Gastroesophageal sphincter (tissue), 4 donors: ENCODE measurements around the gene LILRA6. TPM values are rescaled to one million over a fixed set of nuclear protein-coding genes. Genes with fewer than 3 reads are reported as not detected.
"Not testable (repeated sequence)": the region's sequence is repeated elsewhere in the genome, so short reads cannot be mapped to it uniquely, and the experiment has no call there.

ENCODE experiments used
- ATAC-seq: fragments of 150-250 bp; one replicate; pipeline ENCODE4 v1.9.1; 2016; ENCODE audit warnings: mild to moderate bottlenecking, moderate library complexity
- H3K27ac ChIP-seq, 4 donors: fragments of 200-600 bp; sonication (generic) in 3 of 4; 1 replicate in 3 of 4; 2 replicates in 1 of 4; pipeline ENCODE4 v1.5.1; 2016 to 2019
- H3K27me3 ChIP-seq: fragments of 200-600 bp; sonication (generic); one replicate; pipeline ENCODE4 v1.5.1; 2019
- H3K36me3 ChIP-seq, 2 donors: fragments of 200-600 bp; sonication (generic); one replicate each; pipeline ENCODE4 v1.5.1; 2019; ENCODE audit warnings: control low read depth in 1 of 2
- H3K4me1 ChIP-seq, 3 donors: fragments of 200-600 bp; sonication (generic); 1 replicate in 2 of 3; 2 replicates in 1 of 3; pipeline ENCODE4 v1.5.1; 2016 to 2019; ENCODE audit warnings: control low read depth in 2 of 3
- H3K4me3 ChIP-seq, 2 donors: fragments of 200-600 bp; sonication (generic); one replicate each; pipeline ENCODE4 v1.5.1; 2019; ENCODE audit warnings: mild to moderate bottlenecking in 1 of 2, moderate library complexity in 1 of 2
- H3K9me3 ChIP-seq, 3 donors: fragments of 200-600 bp; sonication (generic); one replicate each; pipeline ENCODE4 v1.5.1; 2017 to 2019; ENCODE audit warnings: control low read depth in 2 of 3
- EP300 ChIP-seq: sonication (generic); formaldehyde crosslinking; IDR thresholded peaks from one replicate; pipeline ENCODE4 v1.6.1; 2017; ENCODE audit warnings: antibody characterized with exemption, mild to moderate bottlenecking
- POLR2A ChIP-seq, 2 donors: fragments of 450-650 bp; IDR thresholded peaks; one replicate each; pipeline ENCODE4 v1.6.1; 2017; ENCODE audit warnings: antibody characterized with exemption in 2 of 2, mild to moderate bottlenecking in 2 of 2, moderate library complexity in 1 of 2
- POLR2AphosphoS5 ChIP-seq: sonication (generic); formaldehyde crosslinking; IDR thresholded peaks from one replicate; pipeline ENCODE4 v1.6.1; 2017; ENCODE audit warnings: antibody characterized with exemption
- WGBS, 2 donors: methylation state at CpG; one replicate each; pipeline ENCODE4 v1.1.5; 2018; ENCODE audit warnings: low coverage in 1 of 2; 5-methylcytosine and 5-hydroxymethylcytosine counted together
- total RNA-seq, 4 donors: library from RNA; depleted of rRNA; stranded (reverse); fragments of >200 nt; gene quantifications; one replicate each; pipeline ENCODE4 v1.1.0, GENCODE V29; 2016
- TF ChIP-seq, protein P1 (sequence below), 4 experiments: fragments of 200-600 bp in 2 of 4; fragments of 450-650 bp in 2 of 4; sonication (generic) in 1 of 4; IDR thresholded peaks; one replicate each; pipeline ENCODE4 v1.5.1; 2017 to 2019; ENCODE audit warnings: antibody characterized with exemption in 4 of 4, mild to moderate bottlenecking in 2 of 4, moderate library complexity in 2 of 4

Gene LILRA6
- total RNA-seq, 4 donors from 2014 or later = 0.31 to 4.2 (median 2.2) TPM

DNA sequence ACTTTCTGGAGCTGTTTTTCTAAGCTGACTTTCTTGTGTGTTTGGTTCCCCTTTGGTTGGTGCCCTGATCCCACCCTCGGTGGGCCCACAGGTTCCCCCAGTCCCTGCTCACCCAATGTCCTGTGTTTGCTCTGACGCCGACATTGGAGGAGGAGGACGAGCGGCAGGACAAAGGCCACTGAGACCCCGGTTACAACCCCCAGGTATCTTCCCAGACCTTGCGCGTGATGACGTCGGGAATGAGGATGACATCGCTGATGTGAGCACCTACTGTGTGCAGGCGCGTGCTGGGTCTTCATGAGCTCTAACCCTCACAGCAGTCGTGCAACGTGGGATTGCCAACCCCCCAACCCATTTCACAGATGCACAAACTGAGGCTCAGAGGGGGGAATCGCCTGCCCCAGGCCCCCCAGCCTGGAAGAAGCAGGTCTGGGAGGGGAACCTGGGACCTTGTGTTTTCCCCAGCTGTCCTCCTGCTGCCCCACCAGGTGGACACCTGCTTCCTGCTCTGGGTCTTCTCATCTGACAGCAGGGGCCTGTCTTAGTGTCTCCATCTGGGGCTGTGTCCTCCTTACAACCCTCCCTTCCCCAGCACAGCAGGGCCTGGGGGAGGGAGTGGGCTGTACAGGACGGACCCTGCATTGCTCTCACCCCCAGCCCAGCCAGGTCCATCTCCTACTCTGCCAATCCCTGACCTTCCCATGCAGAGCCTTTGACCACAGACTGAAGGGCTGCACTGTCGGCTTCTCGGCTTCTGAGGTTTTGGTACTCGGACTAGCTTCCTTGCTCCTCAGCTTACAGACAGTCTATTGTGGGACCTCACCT is 4.7 kb upstream of the LILRA6 start:
- Histone ChIP-seq H3K27me3 (peaks cover 51% of the 10 kb centered on the region), H3K27ac (peak overlapping the region in 2 of 4 donors; percentile 47), H3K4me3 (no peak overlapping the region), H3K9me3 (no peaks in the 10 kb centered on the region), H3K4me1 (no peaks in the 10 kb centered on the region), H3K36me3 (no peaks in the 10 kb centered on the region)
- TF ChIP-seq, protein P1, sequence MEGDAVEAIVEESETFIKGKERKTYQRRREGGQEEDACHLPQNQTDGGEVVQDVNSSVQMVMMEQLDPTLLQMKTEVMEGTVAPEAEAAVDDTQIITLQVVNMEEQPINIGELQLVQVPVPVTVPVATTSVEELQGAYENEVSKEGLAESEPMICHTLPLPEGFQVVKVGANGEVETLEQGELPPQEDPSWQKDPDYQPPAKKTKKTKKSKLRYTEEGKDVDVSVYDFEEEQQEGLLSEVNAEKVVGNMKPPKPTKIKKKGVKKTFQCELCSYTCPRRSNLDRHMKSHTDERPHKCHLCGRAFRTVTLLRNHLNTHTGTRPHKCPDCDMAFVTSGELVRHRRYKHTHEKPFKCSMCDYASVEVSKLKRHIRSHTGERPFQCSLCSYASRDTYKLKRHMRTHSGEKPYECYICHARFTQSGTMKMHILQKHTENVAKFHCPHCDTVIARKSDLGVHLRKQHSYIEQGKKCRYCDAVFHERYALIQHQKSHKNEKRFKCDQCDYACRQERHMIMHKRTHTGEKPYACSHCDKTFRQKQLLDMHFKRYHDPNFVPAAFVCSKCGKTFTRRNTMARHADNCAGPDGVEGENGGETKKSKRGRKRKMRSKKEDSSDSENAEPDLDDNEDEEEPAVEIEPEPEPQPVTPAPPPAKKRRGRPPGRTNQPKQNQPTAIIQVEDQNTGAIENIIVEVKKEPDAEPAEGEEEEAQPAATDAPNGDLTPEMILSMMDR (IDR thresholded peaks at IDR 0.05) = no peak
- TF ChIP-seq EP300 = no peak
- no peak for ATAC-seq
- 20 to 64% methylated on average over 2 to 8 of the region's 20 CpGs for WGBS, 2 donors

DNA sequence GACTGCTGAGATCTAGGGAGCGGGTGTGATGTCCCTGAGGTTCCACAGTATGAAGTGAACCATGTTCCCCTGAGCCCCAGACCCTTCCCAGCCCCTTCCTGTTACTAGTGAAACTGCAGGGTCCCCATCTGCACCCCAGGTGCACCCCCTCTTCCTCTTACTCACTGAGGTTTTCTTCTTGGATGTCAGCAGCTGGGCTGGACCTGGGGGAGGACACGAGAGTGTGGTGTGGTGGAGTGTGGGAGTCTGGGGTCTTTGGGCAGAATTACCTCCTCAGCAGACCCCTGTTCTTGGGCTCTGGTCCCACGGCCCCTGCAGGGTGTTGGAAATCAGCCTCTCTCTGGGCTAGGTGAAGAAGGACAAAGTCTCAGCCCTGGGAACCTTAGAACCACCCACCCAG is 3.3 kb upstream of the LILRA6 start:
- TF ChIP-seq POLR2A (IDR thresholded peaks at IDR 0.05) (no peak), EP300 (no peak), POLR2AphosphoS5 (no peak)
- TF ChIP-seq, protein P1 (IDR thresholded peaks at IDR 0.05) = no peak
- 63 to 64% methylated on average over 1 to 2 of the region's 3 CpGs for WGBS, 2 donors
- H3K9me3 ChIP-seq = no peaks in the 10 kb centered on the region
- H3K27me3 ChIP-seq = peaks cover 49% of the 10 kb centered on the region
- H3K4me1 ChIP-seq = no peaks in the 10 kb centered on the region
- H3K4me3 ChIP-seq = no peak overlapping the region
- ATAC-seq = no peak
- H3K27ac ChIP-seq = no peak overlapping the region
- no peaks in the 10 kb centered on the region for H3K36me3 ChIP-seq

DNA sequence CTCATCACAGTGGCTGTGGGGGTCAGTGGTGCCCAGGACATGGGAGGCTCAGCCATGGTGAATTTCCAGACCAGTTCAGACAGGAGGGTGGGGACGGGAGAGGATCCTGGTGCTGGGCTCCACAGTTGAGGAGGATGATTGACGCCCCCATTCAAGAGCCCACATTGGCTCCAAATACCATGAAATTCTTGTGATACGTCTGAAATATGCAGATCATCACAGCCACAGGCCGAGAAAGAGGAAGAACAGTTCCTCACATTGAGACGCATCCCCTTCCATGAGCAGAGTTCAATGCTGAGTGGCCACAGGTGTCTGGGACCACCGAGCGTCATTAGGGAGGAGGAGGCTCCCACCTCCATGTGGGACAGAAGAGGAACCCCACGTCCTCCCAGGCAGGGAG is 1.2 kb upstream of the LILRA6 start:
- WGBS, 2 donors = no CpG with 5 or more reads among the region's 8 CpGs
- H3K36me3 ChIP-seq, H3K4me1 ChIP-seq, H3K4me3 ChIP-seq, H3K27ac ChIP-seq, ATAC-seq, H3K9me3 ChIP-seq: not testable (repeated sequence)
- peaks cover 46% of the 10 kb centered on the region for H3K27me3 ChIP-seq

DNA sequence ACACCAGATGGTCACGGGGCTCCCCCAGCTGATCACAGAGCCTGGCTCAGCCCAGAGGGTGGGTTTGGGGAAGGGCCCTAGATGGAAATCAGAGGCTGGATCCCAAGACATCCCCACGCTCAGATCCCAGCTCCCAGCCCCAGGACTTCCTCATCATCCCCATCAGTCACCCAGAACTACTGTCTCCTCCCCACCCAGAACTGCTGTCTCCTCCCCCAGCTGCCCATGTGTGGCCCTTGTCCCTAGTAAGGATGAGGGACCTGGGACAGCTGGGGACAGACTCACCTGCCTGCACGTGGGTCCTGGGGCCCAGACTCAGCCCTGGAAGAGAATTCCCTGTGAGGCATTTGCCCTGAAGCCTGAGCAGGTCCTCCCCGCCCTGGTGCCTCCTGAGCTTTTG is 356 bp downstream of the LILRA6 start:
- H3K27ac ChIP-seq, H3K36me3 ChIP-seq, H3K4me3 ChIP-seq, H3K9me3 ChIP-seq, H3K4me1 ChIP-seq, ATAC-seq: not testable (repeated sequence)
- H3K27me3 ChIP-seq = peaks cover 31% of the 10 kb centered on the region
- no CpG with 5 or more reads among the region's 4 CpGs for WGBS, 2 donors

DNA sequence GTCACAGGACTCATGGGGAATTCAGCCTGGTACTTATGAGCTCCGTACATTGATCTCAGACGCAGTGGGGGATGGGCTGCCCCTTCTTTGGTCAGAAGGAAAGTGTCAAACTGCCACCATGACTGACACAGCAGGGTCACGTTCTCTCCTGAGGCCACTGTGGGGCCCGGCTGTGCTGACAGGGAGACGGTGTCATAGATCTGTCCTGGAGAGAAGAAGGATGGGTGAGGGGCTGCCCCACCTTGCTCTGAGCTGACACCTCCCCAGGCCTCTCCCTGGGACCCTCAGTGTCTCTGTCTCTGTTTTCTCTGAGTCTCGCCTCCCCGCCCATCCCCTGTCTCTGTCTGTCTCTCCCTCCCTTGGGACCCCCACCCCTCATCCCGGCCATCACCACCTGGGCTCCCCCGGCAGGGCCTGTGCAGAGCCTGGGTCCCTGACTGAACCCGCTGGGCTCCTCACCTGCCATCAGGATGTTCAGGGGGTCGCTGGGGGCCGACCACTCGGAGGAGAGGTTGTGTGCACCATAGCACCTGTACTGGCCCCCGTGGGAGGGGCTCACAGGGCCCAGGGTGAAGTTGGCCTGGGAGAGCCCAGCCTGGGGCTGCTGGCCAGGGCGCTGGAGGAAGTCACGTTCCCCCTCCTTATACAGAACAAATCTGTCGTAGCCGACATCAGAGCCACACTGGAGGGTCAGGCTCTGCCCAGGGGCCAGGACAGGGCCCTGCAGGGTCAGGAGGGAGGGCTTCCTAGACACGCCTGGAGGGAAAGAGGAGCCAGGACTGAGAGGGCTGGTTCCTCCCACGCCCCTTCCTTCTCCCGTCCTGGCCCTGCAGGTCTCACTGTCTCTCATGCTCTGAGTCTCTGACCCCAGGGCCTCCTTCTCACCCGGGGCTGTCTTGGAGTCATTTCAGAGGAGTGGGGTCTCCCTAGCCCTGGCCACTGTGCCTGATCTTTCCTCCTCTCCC is 1.9 kb downstream of the LILRA6 start:
- 43 to 55% methylated on average over 1 to 2 of the region's 22 CpGs for WGBS, 2 donors
- ATAC-seq = not testable (repeated sequence)

DNA sequence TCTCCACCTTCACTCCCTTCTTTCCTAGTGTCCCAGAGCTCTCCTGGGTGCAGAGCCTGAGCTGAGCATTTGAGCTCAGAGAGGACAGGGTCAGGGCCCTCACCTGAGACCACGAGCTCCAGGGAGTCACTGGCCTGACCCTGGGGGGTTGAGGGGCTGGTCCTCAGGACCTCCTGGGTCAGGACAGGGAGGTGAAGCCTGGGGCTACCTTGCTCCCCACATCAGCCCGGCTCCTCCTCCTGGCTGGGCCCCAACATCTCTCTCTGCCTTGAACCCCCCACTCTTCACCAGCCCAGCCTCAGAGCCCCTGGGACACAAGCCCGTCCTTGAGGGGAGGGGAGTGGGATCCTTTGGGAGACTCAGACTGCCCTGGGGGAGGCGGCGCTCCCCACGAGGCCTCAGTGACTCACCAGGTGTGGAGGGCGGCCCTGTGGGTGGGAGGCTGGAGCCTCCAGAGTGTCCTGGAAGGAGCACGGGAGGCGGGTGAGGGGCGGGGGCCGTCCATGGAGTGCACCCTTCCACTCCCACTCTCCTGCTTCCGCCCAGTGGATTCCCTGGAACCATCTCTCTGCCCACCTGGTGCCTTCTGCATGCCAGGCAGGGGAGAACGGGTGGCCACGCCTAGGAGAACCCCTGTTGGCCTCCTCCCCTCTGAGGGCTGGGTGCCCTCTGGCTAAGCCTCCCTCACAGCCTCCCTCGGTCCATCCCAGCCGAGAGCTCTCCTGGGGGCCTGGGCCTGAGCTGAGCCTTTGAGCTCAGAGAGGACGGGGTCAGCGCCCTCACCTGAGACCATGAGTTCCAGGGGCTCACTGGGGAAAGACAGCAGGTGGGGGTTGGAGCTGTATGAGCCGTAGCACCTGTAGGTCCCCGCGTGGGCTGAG is 2.9 kb downstream of the LILRA6 start:
- peak; percentile 19 for ATAC-seq
- H3K9me3 ChIP-seq, H3K4me3 ChIP-seq, H3K36me3 ChIP-seq, H3K4me1 ChIP-seq, H3K27ac ChIP-seq: not testable (repeated sequence)
- peaks cover 23% of the 10 kb centered on the region for H3K27me3 ChIP-seq
- WGBS, 2 donors = 20% methylated on average over 1 of the region's 21 CpGs; no CpG with 5 or more reads in 1 of the 2 donors

More for the DNA sequence above, 1.9 kb downstream of the LILRA6 start:
- not testable (repeated sequence) for H3K9me3 ChIP-seq, H3K4me3 ChIP-seq, H3K36me3 ChIP-seq, H3K4me1 ChIP-seq, H3K27ac ChIP-seq
- peaks cover 24% of the 10 kb centered on the region for H3K27me3 ChIP-seq
